HepG2 (cell line): ENCODE results near the gene NCAM2.
"Not testable (repeated sequence)": the region's sequence is repeated elsewhere in the genome, so short reads cannot be mapped to it uniquely, and the experiment has no call there.

Source experiments
- AGO1 ChIP-seq: fragments of 200-400 bp; formaldehyde crosslinking; IDR thresholded peaks from 2 replicates; pipeline ENCODE4 v1.6.1; 2017; ENCODE audit warnings: mild to moderate bottlenecking, low read depth, low read length, moderate library complexity; ENCODE audit not compliant: poor library complexity, severe bottlenecking
- BHLHE40 ChIP-seq: IDR thresholded peaks from 2 replicates; pipeline ENCODE4 v1.6.1; 2011; ENCODE audit warnings: low read length, improper control_type of control experiment
- FOXO1 ChIP-seq: sonication (generic); formaldehyde crosslinking; IDR thresholded peaks from 2 replicates; pipeline ENCODE4 v1.4.0; 2020; ENCODE audit warnings: missing genetic modification reagents
- KLF13 ChIP-seq: sonication (generic); formaldehyde crosslinking; IDR thresholded peaks from 2 replicates; pipeline ENCODE4 v1.4.0; 2020; ENCODE audit warnings: mild to moderate bottlenecking, missing genetic modification reagents
- POLR2A ChIP-seq, 2 experiments: IDR thresholded peaks; 2 replicates each; pipeline ENCODE4 v1.6.1; 2011; ENCODE audit warnings: low read depth in 2 of 2, low read length in 2 of 2, mild to moderate bottlenecking in 1 of 2, moderate library complexity in 1 of 2; ENCODE audit not compliant: insufficient read depth in 1 of 2
- POLR2AphosphoS2 ChIP-seq: IDR thresholded peaks from 2 replicates; pipeline ENCODE4 v1.6.1; 2011; ENCODE audit warnings: low read depth, low read length, improper control_type of control experiment
- RBFOX2 ChIP-seq: fragments of 200-400 bp; formaldehyde crosslinking; IDR thresholded peaks from 2 replicates; pipeline ENCODE4 v1.6.1; 2017; ENCODE audit warnings: low read depth, mild to moderate bottlenecking, low read length
- ZNF432 ChIP-seq: sonication (generic); formaldehyde crosslinking; IDR thresholded peaks from 2 replicates; pipeline ENCODE4 v1.5.0; 2020; ENCODE audit warnings: missing genetic modification reagents, mild to moderate bottlenecking, borderline replicate concordance
- ZNF589 ChIP-seq: sonication (generic); formaldehyde crosslinking; conservative IDR thresholded peaks from 2 replicates; pipeline ENCODE4 v1.8.0; 2022; ENCODE audit warnings: mild to moderate bottlenecking, moderate library complexity, missing genetic modification reagents
- ZZZ3 ChIP-seq: sonication (generic); formaldehyde crosslinking; IDR thresholded peaks from 2 replicates; pipeline ENCODE4 v1.4.0; 2020; ENCODE audit warnings: missing genetic modification reagents, mild to moderate bottlenecking, borderline replicate concordance
- TF ChIP-seq, protein P1 (sequence below): sonication (generic); formaldehyde crosslinking; IDR thresholded peaks from 2 replicates; pipeline ENCODE4 v1.5.1; 2020; ENCODE audit warnings: mild to moderate bottlenecking, missing genetic modification reagents
- TF ChIP-seq, protein P2 (sequence below): sonication (generic); formaldehyde crosslinking; IDR thresholded peaks from 2 replicates; pipeline ENCODE4 v1.5.0; 2020; ENCODE audit warnings: mild to moderate bottlenecking, missing genetic modification reagents, moderate library complexity
- TF ChIP-seq, protein P3 (sequence below): sonication (generic); formaldehyde crosslinking; IDR thresholded peaks from 2 replicates; pipeline ENCODE4 v1.4.0; 2020; ENCODE audit warnings: missing genetic modification reagents

DNA sequence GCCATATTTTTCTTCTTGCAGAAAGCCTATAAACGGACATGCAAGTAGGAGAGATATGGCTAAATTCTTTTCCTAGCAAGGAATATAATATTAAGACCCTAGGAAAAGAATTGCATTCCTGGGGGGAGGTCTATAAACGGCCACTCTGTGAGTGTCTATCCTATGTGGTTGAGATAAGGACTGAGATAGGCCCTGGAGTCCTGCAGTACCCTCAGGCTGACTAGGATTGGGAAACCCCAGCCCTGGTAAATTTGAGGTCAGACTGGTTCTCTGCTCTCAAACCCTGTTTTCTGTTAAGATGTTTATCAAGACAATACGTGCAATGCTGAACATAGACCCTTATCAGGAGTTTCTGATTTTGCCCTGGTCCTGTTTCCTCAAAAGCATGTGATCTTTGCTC, 404.0 kb downstream of the NCAM2 start:
- TF ChIP-seq, protein P1, sequence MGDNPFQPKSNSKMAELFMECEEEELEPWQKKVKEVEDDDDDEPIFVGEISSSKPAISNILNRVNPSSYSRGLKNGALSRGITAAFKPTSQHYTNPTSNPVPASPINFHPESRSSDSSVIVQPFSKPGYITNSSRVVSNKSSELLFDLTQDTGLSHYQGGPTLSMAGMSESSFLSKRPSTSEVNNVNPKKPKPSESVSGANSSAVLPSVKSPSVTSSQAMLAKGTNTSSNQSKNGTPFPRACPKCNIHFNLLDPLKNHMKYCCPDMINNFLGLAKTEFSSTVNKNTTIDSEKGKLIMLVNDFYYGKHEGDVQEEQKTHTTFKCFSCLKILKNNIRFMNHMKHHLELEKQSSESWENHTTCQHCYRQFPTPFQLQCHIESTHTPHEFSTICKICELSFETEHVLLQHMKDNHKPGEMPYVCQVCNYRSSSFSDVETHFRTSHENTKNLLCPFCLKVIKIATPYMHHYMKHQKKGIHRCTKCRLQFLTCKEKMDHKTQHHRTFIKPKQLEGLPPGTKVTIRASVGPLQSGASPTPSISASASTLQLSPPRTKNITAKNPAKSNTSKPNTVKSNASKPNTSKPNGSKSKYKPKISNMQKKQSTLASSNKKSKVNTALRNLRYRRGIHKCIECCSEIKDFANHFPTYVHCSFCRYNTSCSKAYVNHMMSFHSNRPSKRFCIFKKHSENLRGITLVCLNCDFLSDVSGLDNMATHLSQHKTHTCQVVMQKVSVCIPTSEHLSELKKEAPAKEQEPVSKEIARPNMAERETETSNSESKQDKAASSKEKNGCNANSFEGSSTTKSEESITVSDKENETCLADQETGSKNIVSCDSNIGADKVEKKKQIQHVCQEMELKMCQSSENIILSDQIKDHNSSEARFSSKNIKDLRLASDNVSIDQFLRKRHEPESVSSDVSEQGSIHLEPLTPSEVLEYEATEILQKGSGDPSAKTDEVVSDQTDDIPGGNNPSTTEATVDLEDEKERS, result not testable (repeated sequence)
- TF ChIP-seq POLR2A (IDR thresholded peaks at IDR 0.05; ENCODE audit: insufficient read depth in 1 of 2, low read depth in 2 of 2, low read length in 2 of 2); ZZZ3 (CRISPR knock-in tag); ZNF589 (CRISPR knock-in tag); KLF13; BHLHE40; AGO1; ZNF432; FOXO1; RBFOX2; POLR2AphosphoS2: not testable (repeated sequence)
- TF ChIP-seq, protein P2, sequence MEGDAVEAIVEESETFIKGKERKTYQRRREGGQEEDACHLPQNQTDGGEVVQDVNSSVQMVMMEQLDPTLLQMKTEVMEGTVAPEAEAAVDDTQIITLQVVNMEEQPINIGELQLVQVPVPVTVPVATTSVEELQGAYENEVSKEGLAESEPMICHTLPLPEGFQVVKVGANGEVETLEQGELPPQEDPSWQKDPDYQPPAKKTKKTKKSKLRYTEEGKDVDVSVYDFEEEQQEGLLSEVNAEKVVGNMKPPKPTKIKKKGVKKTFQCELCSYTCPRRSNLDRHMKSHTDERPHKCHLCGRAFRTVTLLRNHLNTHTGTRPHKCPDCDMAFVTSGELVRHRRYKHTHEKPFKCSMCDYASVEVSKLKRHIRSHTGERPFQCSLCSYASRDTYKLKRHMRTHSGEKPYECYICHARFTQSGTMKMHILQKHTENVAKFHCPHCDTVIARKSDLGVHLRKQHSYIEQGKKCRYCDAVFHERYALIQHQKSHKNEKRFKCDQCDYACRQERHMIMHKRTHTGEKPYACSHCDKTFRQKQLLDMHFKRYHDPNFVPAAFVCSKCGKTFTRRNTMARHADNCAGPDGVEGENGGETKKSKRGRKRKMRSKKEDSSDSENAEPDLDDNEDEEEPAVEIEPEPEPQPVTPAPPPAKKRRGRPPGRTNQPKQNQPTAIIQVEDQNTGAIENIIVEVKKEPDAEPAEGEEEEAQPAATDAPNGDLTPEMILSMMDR (CRISPR knock-in tag), result not testable (repeated sequence)
- TF ChIP-seq, protein P3, sequence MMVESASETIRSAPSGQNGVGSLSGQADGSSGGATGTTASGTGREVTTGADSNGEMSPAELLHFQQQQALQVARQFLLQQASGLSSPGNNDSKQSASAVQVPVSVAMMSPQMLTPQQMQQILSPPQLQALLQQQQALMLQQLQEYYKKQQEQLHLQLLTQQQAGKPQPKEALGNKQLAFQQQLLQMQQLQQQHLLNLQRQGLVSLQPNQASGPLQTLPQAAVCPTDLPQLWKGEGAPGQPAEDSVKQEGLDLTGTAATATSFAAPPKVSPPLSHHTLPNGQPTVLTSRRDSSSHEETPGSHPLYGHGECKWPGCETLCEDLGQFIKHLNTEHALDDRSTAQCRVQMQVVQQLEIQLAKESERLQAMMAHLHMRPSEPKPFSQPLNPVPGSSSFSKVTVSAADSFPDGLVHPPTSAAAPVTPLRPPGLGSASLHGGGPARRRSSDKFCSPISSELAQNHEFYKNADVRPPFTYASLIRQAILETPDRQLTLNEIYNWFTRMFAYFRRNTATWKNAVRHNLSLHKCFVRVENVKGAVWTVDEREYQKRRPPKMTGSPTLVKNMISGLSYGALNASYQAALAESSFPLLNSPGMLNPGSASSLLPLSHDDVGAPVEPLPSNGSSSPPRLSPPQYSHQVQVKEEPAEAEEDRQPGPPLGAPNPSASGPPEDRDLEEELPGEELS (CRISPR knock-in tag), result not testable (repeated sequence)
